ENCODE measurements around the gene ANAPC1. TPM values are rescaled to one million over a fixed set of nuclear protein-coding genes. Genes with fewer than 3 reads are reported as not detected.
"Not testable (repeated sequence)": the region's sequence is repeated elsewhere in the genome, so short reads cannot be mapped to it uniquely, and the experiment has no call there.

The ANAPC1 gene
- total RNA-seq, 2 experiments from 2014 or later, result 76.6 to 78.4 TPM

- CTCF ChIA-PET, H3K4me3 Mint-ChIP-seq: not testable (repeated sequence)
Observed at GRCh38 chr2:111777155-111777554, 106.8 kb downstream of the ANAPC1 start.

GRCh38 chr2:111776296-111776695 is 107.7 kb downstream of the ANAPC1 start:
- H3K27me3 Mint-ChIP-seq (ENCODE audit: low read depth); H3K36me3 Mint-ChIP-seq (ENCODE audit: low read depth); H3K9me3 Mint-ChIP-seq (ENCODE audit: insufficient read depth); H3K27ac Mint-ChIP-seq; POLR2A ChIA-PET; H3K4me1 Mint-ChIP-seq (ENCODE audit: low read depth); H3K4me3 Mint-ChIP-seq; DNase-seq; ATAC-seq; CTCF ChIA-PET: not testable (repeated sequence)

More at GRCh38 chr2:111777155-111777554, 106.8 kb downstream of the ANAPC1 start:
- POLR2A ChIA-PET; ATAC-seq; DNase-seq; H3K9me3 Mint-ChIP-seq (ENCODE audit: insufficient read depth); H3K27me3 Mint-ChIP-seq (ENCODE audit: low read depth); H3K4me1 Mint-ChIP-seq (ENCODE audit: low read depth); H3K36me3 Mint-ChIP-seq (ENCODE audit: low read depth); H3K27ac Mint-ChIP-seq: not testable (repeated sequence)

- CTCF ChIA-PET; H3K9me3 Mint-ChIP-seq (ENCODE audit: insufficient read depth); H3K27me3 Mint-ChIP-seq (ENCODE audit: low read depth); DNase-seq; POLR2A ChIA-PET; H3K27ac Mint-ChIP-seq; H3K4me1 Mint-ChIP-seq (ENCODE audit: low read depth); H3K4me3 Mint-ChIP-seq: not testable (repeated sequence)
- H3K36me3 Mint-ChIP-seq (ENCODE audit: low read depth), result peaks cover 12% of the 10 kb centered on the region
- peak; percentile 77 for ATAC-seq
Observed at GRCh38 chr2:111772180-111772579, 111.8 kb downstream of the ANAPC1 start.

- H3K27ac Mint-ChIP-seq; ATAC-seq; H3K9me3 Mint-ChIP-seq (ENCODE audit: insufficient read depth); CTCF ChIA-PET; POLR2A ChIA-PET; DNase-seq; H3K27me3 Mint-ChIP-seq (ENCODE audit: low read depth); H3K4me1 Mint-ChIP-seq (ENCODE audit: low read depth); H3K4me3 Mint-ChIP-seq: not testable (repeated sequence)
- peaks cover 12% of the 10 kb centered on the region for H3K36me3 Mint-ChIP-seq (ENCODE audit: low read depth)
Observed at GRCh38 chr2:111770916-111771658, 112.9 kb downstream of the ANAPC1 start.

GRCh38 chr2:111768266-111769190 is 115.5 kb downstream of the ANAPC1 start:
- H3K27ac Mint-ChIP-seq; H3K4me1 Mint-ChIP-seq (ENCODE audit: low read depth): not testable (repeated sequence)

GRCh38 chr2:111767087-111767486 is 116.9 kb downstream of the ANAPC1 start:
- H3K4me3 Mint-ChIP-seq, CTCF ChIA-PET: not testable (repeated sequence)
- peaks cover 12% of the 10 kb centered on the region for H3K36me3 Mint-ChIP-seq (ENCODE audit: low read depth)

More at GRCh38 chr2:111768266-111769190, 115.5 kb downstream of the ANAPC1 start:
- H3K9me3 Mint-ChIP-seq (ENCODE audit: insufficient read depth); CTCF ChIA-PET; DNase-seq; ATAC-seq; H3K27me3 Mint-ChIP-seq (ENCODE audit: low read depth); POLR2A ChIA-PET; H3K4me3 Mint-ChIP-seq: not testable (repeated sequence)
- H3K36me3 Mint-ChIP-seq (ENCODE audit: low read depth), result peaks cover 12% of the 10 kb centered on the region

GRCh38 chr2:111766295-111766694 is 117.7 kb downstream of the ANAPC1 start:
- ATAC-seq; DNase-seq; H3K27me3 Mint-ChIP-seq (ENCODE audit: low read depth); H3K9me3 Mint-ChIP-seq (ENCODE audit: insufficient read depth); CTCF ChIA-PET; H3K27ac Mint-ChIP-seq; POLR2A ChIA-PET; H3K4me1 Mint-ChIP-seq (ENCODE audit: low read depth); H3K4me3 Mint-ChIP-seq: not testable (repeated sequence)
- peaks cover 15% of the 10 kb centered on the region for H3K36me3 Mint-ChIP-seq (ENCODE audit: low read depth)

More at GRCh38 chr2:111767087-111767486, 116.9 kb downstream of the ANAPC1 start:
- H3K27me3 Mint-ChIP-seq (ENCODE audit: low read depth); POLR2A ChIA-PET; ATAC-seq; H3K9me3 Mint-ChIP-seq (ENCODE audit: insufficient read depth); H3K27ac Mint-ChIP-seq; H3K4me1 Mint-ChIP-seq (ENCODE audit: low read depth); DNase-seq: not testable (repeated sequence)

GRCh38 chr2:111764151-111764550 is 119.8 kb downstream of the ANAPC1 start:
- peaks cover 12% of the 10 kb centered on the region for H3K36me3 Mint-ChIP-seq (ENCODE audit: low read depth)
- DNase-seq; ATAC-seq; POLR2A ChIA-PET; H3K4me3 Mint-ChIP-seq; H3K4me1 Mint-ChIP-seq (ENCODE audit: low read depth); H3K9me3 Mint-ChIP-seq (ENCODE audit: insufficient read depth); H3K27ac Mint-ChIP-seq; H3K27me3 Mint-ChIP-seq (ENCODE audit: low read depth); CTCF ChIA-PET: not testable (repeated sequence)

GRCh38 chr2:111760697-111761284 is 123.2 kb downstream of the ANAPC1 start:
- H3K4me1 Mint-ChIP-seq (ENCODE audit: low read depth); H3K27me3 Mint-ChIP-seq (ENCODE audit: low read depth); CTCF ChIA-PET; DNase-seq; H3K27ac Mint-ChIP-seq; H3K4me3 Mint-ChIP-seq; POLR2A ChIA-PET; ATAC-seq; H3K36me3 Mint-ChIP-seq (ENCODE audit: low read depth); H3K9me3 Mint-ChIP-seq (ENCODE audit: insufficient read depth): not testable (repeated sequence)

GRCh38 chr2:111752533-111752932 is 131.5 kb downstream of the ANAPC1 start:
- H3K27ac Mint-ChIP-seq; H3K9me3 Mint-ChIP-seq (ENCODE audit: insufficient read depth); H3K27me3 Mint-ChIP-seq (ENCODE audit: low read depth); CTCF ChIA-PET; DNase-seq; H3K4me1 Mint-ChIP-seq (ENCODE audit: low read depth); ATAC-seq; H3K4me3 Mint-ChIP-seq; H3K36me3 Mint-ChIP-seq (ENCODE audit: low read depth); POLR2A ChIA-PET: not testable (repeated sequence)

- CTCF ChIA-PET; H3K36me3 Mint-ChIP-seq (ENCODE audit: low read depth); H3K9me3 Mint-ChIP-seq (ENCODE audit: insufficient read depth); POLR2A ChIA-PET; H3K27me3 Mint-ChIP-seq (ENCODE audit: low read depth); H3K27ac Mint-ChIP-seq; ATAC-seq; H3K4me1 Mint-ChIP-seq (ENCODE audit: low read depth); H3K4me3 Mint-ChIP-seq; DNase-seq: not testable (repeated sequence)
Observed at GRCh38 chr2:111750641-111751040, 133.4 kb downstream of the ANAPC1 start.

- CTCF ChIA-PET; H3K27me3 Mint-ChIP-seq (ENCODE audit: low read depth); ATAC-seq; H3K4me3 Mint-ChIP-seq; POLR2A ChIA-PET; H3K27ac Mint-ChIP-seq; H3K36me3 Mint-ChIP-seq (ENCODE audit: low read depth); H3K4me1 Mint-ChIP-seq (ENCODE audit: low read depth); DNase-seq; H3K9me3 Mint-ChIP-seq (ENCODE audit: insufficient read depth): not testable (repeated sequence)
Observed at GRCh38 chr2:111748429-111748828, 135.6 kb downstream of the ANAPC1 start.
